ENCODE results near the gene ALG1. TPM values are rescaled to one million over a fixed set of nuclear protein-coding genes. Genes with fewer than 3 reads are reported as not detected.

The ALG1 gene
- total and polyA plus RNA-seq, 2 of the 13 experiments (the other 11 are each of a cell fraction or from before 2014, with no cell fraction given) = 43.3 to 75.6 TPM

DNA sequence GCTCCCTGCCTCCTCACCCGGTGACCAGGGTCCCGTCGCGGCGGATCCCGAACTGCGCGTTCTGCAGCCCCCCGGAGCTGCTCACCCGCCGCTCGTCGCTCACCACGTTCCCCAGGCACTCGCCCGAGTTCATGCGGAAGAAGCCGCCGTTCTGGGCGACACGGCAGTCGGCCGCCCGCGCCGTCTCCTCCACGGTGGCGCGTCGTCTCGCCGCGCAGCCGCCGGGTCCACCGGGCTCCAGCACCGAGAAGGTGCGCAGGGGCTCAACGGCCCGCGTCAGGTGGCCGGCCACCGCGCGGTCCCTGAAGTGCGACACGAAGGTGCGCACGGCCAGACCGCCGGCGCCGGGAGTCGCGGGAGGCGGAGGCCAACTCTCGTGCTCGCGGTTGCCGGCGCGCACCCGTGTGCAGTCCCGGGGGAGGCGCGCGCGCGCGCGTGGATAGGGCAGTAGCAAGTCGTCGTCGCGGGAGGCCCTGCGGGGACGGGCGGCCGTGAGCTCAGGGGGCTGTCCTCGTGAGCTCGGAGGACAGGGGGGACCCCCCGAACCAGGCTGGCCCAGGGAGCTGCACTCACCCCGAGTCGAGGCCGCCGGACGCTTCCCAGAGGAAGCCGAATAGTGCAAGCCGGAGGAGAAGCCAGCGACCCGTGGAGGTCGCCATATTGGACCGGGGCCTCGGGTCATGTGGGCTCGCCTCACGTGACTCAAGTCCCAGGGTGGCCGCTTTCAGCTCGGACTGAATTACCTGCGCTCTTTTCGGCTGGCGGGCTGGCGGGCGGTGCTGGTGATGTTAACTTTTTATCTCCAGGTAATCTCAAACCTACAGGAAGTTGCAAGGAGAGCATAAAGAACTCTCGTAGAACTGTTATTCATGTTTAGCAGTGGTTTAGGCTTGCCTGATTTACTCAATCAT lies 38.1 kb upstream of the ALG1 start, which contains the start of gene NAGPA (continued):
- TF ChIP-seq HMGXB3 (CRISPR knock-in tag; IDR thresholded peaks at IDR 0.05; ENCODE audit: borderline replicate concordance) = peak; percentile 95
- TF ChIP-seq, protein P1, sequence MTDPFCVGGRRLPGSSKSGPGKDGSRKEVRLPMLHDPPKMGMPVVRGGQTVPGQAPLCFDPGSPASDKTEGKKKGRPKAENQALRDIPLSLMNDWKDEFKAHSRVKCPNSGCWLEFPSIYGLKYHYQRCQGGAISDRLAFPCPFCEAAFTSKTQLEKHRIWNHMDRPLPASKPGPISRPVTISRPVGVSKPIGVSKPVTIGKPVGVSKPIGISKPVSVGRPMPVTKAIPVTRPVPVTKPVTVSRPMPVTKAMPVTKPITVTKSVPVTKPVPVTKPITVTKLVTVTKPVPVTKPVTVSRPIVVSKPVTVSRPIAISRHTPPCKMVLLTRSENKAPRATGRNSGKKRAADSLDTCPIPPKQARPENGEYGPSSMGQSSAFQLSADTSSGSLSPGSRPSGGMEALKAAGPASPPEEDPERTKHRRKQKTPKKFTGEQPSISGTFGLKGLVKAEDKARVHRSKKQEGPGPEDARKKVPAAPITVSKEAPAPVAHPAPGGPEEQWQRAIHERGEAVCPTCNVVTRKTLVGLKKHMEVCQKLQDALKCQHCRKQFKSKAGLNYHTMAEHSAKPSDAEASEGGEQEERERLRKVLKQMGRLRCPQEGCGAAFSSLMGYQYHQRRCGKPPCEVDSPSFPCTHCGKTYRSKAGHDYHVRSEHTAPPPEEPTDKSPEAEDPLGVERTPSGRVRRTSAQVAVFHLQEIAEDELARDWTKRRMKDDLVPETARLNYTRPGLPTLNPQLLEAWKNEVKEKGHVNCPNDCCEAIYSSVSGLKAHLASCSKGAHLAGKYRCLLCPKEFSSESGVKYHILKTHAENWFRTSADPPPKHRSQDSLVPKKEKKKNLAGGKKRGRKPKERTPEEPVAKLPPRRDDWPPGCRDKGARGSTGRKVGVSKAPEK (CRISPR knock-in tag; IDR thresholded peaks at IDR 0.05; ENCODE audit: borderline replicate concordance) = no peak; the same call in none of the 2 replicates
- TF ChIP-seq ZNF841 (CRISPR knock-in tag; IDR thresholded peaks at IDR 0.05; ENCODE audit: borderline replicate concordance) = peak; percentile 92
- TF ChIP-seq SNRNP70 (IDR thresholded peaks at IDR 0.05; ENCODE audit: low read depth, low read length) = no peak
- 0 out of 2 replicates have a peak, but pooled peaks have one; percentile 76 for TF ChIP-seq ZNF891 (CRISPR knock-in tag; IDR thresholded peaks at IDR 0.05)
- peak; percentile 63 for TF ChIP-seq HNRNPL (IDR thresholded peaks at IDR 0.05; ENCODE audit: low read depth, low read length)
- peak; percentile 99 for TF ChIP-seq RAD51 (IDR thresholded peaks at IDR 0.05; ENCODE audit: borderline replicate concordance)
- TF ChIP-seq, protein P2, sequence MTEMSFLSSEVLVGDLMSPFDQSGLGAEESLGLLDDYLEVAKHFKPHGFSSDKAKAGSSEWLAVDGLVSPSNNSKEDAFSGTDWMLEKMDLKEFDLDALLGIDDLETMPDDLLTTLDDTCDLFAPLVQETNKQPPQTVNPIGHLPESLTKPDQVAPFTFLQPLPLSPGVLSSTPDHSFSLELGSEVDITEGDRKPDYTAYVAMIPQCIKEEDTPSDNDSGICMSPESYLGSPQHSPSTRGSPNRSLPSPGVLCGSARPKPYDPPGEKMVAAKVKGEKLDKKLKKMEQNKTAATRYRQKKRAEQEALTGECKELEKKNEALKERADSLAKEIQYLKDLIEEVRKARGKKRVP (CRISPR knock-in tag; IDR thresholded peaks at IDR 0.05) = peak in 1 of 2 experiments; percentile 15; a peak in 1 of 4 replicates
- TF ChIP-seq ZNF567 (CRISPR knock-in tag; IDR thresholded peaks at IDR 0.05; ENCODE audit: borderline replicate concordance) = peak; percentile 80; the same call in 1 of the 2 replicates
- peak; percentile 83; the same call in 1 of the 2 replicates for TF ChIP-seq BATF2 (CRISPR knock-in tag; IDR thresholded peaks at IDR 0.05)
- TF ChIP-seq HDAC1 (CRISPR knock-in tag; IDR thresholded peaks at IDR 0.05) = peak; percentile 100
- peak; percentile 94 for TF ChIP-seq NFKB2 (CRISPR knock-in tag; IDR thresholded peaks at IDR 0.05; ENCODE audit: borderline replicate concordance)
- TF ChIP-seq TEF (CRISPR knock-in tag; IDR thresholded peaks at IDR 0.05) = peak; percentile 73
- TF ChIP-seq RARA (CRISPR knock-in tag; IDR thresholded peaks at IDR 0.05) = peak; percentile 65
- TF ChIP-seq ELF3 (CRISPR knock-in tag; IDR thresholded peaks at IDR 0.05) = peak; percentile 79
- TF ChIP-seq ZNF10 (CRISPR knock-in tag; IDR thresholded peaks at IDR 0.05; ENCODE audit: borderline replicate concordance, low read depth) = no peak
- TF ChIP-seq ZKSCAN8 (CRISPR knock-in tag; IDR thresholded peaks at IDR 0.05; ENCODE audit: borderline replicate concordance) = peak; percentile 47; the same call in 1 of the 2 replicates
- TF ChIP-seq MYC (CRISPR knock-in tag; IDR thresholded peaks at IDR 0.05; ENCODE audit: borderline replicate concordance) = peak; percentile 93
